Effector CD4-positive, alpha-beta T cell (primary cell): ENCODE results near the gene SNX9.

Experiments
- DNase-seq: peaks from one replicate; pipeline ENCODE4 v3.0.0-alpha.2; 2020

The SNX9 gene

DNA sequence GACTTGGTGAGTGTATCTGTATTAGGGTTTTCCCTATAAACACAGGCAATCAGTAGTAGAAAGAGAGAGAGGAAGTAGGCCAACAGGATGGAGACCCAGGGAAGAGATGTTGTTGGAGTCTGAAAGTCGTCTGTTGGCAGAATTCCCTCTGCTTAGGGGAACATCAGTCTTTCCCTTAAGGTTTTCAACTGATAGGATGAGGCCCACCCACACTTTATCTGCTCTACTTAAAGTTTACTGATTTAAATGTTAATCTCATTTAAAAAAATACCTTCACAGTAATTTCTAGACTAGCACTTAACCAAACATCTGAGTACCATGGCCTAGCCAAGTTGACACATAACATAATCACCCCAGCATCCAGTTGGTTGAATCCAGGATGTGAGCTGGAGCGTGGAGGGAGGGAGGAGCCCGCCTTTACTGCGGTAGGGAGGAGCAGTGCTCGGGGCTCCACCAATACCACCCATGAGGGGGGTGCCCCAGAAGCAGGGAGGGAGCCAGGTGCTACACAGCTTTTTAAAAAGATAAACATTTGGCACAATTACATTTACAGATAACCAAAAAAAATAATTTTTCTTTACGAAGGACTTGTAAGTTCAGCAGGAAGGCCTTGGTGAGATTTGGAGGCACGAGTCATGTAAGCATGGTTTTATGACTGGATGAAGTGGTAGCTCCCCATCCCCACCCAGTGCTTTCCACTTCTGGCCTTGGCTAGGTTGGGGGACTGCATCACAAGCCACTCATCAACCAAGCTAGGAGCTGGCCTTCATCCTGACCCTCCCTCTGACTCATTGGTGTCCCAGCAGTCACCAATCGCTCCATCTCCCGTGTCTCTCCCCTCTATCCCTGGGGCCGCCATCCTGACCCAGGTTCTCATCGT is 18.4 kb upstream of the SNX9 start:
- no peak for DNase-seq

GRCh38 chr6:157806131-157806855 is 16.8 kb upstream of the SNX9 start:
- no peak for DNase-seq

DNA sequence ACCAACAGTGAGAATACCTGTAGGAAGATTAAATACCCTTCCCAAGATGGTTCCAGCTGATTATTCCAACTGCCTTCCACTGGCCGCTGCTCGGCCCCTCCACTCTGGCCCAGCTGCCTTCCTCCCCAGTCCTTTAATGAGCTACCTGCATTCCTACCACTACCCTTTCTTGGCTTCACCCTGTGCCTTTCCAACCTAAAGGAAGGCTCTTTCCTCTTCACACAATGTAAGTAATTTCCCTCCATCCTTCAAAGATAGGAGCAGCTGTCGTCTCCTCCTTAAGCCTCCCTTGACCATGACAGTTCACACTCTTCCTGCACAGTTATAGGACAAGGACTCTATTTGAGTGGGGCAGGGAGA is 16.2 kb upstream of the SNX9 start:
- no peak for DNase-seq

- no peak for DNase-seq
Observed at GRCh38 chr6:157808405-157808950, 14.6 kb upstream of the SNX9 start.

GRCh38 chr6:157809613-157810012 is 13.4 kb upstream of the SNX9 start:
- no peak for DNase-seq

DNA sequence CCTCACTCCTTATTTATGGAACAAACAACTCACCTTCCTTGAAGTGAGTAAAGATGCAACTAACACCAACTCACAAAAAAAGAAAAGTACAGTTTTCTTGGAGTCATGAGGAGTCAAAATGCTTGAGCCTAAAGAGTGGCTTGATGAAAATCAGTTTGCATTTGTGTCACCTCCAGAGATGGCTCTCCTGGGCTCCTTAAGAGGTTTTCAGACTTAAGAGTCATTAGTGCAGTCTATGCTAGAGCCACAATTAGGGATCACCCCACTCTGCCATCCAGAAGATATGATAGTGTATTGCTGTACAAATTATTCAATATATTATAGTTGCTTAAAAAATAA is 11.9 kb upstream of the SNX9 start:
- no peak for DNase-seq

- DNase-seq: no peak
Observed at GRCh38 chr6:157811476-157812173, 11.4 kb upstream of the SNX9 start.

GRCh38 chr6:157812425-157813171 is 10.4 kb upstream of the SNX9 start:
- no peak for DNase-seq

GRCh38 chr6:157813191-157813590 is 9.9 kb upstream of the SNX9 start:
- DNase-seq: no peak

GRCh38 chr6:157813750-157814455 is 9.1 kb upstream of the SNX9 start:
- DNase-seq: no peak

GRCh38 chr6:157814883-157815282 is 8.2 kb upstream of the SNX9 start:
- DNase-seq: no peak

GRCh38 chr6:157821342-157822033 is 1.6 kb upstream of the SNX9 start:
- no peak for DNase-seq

DNA sequence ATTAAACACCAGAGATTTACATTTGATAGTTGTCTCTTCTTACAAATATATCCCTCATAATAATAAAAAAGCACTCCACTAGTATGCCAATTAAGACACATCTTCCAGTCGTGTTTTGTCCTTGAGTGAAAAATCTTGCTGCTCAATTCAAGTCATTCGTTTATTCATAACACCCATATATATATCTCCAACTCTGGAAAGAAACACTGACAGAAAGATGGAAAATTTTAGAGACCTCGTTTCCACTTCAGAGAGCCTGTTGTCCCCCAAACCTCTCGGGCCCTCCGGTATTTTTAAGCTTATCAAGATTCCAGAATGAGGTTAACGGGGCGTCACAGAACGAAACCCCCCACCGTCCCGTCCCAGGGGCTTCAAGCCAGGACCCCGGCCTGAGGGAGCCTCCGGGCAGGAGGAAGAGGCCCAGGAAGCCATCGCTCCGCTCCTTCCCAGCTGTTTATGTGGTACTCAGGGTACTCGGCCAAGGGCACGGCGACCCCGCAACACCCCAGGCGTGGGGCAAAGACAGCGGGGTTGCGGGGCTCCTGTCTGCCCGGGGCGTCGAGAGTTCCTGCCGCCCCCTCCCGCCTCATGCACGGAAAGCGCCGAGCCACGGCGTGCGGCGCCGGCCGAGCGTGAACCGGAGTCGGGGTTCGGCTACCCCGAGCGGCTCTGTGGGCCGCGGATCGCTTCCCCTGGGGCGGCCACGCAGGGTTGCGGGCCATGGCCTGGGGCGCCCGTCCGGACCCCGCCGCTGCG is 623 bp upstream of the SNX9 start:
- no peak for DNase-seq

DNA sequence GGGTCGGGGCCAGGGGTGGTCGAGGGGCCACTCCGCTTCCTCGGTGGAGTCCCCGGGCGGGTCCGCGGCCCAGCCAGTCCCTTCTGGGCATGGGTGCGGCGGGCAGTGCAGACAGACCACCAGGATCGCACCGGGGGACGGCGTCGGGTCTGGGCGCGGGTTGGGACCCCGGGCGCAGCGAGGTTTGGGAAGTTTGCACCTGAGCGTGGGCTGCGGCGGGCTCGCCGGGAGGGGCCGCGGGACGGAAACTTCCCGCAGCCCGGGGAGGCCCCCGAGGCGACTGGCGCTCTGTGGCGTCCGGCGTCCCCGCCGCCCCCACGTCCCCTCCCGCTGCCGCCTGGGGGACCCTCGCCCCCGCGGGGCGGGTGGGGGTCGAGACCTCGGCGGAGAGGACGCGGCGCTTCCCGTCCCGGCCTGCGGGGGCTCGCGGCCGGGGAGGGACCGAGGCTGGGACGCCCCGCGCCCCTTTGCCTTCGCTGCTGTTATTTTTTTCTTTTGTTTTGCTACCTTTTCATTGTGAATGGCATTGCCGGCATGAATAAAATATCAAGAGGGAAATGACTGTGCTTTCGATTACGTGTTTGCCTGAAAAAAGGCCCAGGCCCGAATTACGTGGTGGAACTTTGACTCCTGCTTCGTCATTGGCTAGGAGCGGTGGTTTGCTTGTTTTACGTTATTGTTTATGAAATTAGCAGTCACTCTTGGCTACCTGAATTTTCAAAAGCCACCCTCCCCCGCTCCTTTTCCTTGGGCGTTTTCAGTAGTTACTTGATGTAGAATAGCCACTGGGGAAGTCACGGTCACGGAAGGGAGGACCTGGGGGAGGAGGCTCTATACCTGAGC is 703 bp downstream of the SNX9 start:
- peak; percentile 73 for DNase-seq

DNA sequence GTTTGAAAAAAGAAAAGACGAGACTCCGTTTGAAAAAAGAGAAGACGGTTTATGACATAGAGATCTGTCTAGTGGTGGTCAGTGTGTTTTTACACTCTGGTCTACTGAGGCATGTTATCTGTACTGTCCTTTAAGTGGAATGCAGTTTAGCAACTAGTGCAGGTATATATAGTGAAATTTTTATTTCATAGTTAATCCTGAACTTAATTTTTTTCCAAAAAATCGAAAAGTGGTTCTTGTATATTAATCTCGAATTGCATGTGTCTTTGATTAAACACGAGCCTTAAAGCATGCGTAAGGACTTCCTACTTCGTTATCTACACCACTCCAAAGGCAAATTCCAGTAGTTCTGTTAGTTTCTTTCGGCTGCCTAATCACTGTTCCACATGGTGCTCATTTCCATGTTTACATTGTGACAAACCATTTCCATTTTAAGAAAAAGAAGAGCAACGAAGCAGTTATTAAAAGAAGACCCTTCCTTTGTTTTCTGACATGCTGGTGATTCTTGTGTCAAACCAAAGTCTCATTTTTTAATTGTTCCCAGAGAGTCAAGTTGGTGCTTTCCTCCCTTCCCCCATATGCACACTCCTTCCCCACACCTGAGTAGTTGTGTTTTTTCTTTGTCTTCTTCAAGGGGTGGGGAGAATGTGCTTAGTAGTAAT is 2.3 kb downstream of the SNX9 start:
- no peak for DNase-seq

GRCh38 chr6:157830354-157831017 is 7.4 kb downstream of the SNX9 start:
- no peak for DNase-seq

- no peak for DNase-seq
Observed at GRCh38 chr6:157831018-157831369, 7.9 kb downstream of the SNX9 start.

DNA sequence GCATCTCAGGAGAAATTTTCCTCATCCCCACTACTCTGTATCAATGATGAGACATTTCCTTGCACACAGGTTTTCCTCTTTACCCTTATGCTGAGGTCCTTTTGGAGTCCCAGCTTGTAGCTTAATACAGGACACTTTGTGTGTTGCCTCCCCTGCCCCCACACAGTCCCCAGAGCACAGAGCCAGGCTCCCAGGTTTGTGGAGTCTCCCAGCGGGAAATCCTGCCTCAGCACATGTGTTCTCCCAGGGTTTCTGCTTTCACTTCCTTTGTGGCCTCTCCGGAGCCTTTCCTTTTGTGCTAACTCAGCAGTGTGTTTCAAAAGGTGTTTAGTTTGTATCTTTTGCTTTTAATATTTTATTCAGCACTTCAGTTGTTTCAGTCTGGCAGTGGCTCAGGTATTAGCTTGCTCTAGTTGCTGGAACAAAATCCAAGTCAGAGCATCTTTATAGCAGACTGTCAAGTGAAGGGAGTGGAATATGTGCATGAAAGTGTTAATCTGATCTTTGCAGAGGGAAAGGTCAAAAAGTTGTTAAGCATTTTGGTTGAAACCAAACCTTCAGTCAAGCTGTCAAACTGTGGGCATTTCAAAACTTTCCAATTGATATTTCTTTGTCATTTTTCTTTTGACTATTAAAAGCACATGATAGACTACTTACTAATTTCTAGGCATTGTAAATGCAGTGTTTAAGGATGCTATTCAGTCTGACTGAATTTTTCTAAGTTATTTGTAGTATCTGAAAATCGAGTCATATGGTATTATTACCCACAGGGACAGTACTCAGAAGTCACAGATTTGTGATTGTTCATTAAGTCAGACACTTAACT is 8.6 kb downstream of the SNX9 start:
- DNase-seq: no peak
